Naive thymus-derived CD8-positive, alpha-beta T cell (primary cell): ENCODE results near the gene CHRNE. TPM values are rescaled to one million over a fixed set of nuclear protein-coding genes. Genes with fewer than 3 reads are reported as not detected.
"Not testable (repeated sequence)": the region's sequence is repeated elsewhere in the genome, so short reads cannot be mapped to it uniquely, and the experiment has no call there.

Source experiments
- ATAC-seq, 2 donors: fragments of 150-1000 bp; cut with Tn5 transposase in 1 of 2; sonication (Bioruptor Pico), chemical (Tn5 transposase) in 1 of 2; 1 replicate in 1 of 2; 2 replicates in 1 of 2; pipeline ENCODE4 v1.10.0; 2021; ENCODE audit warnings: mild to moderate bottlenecking in 2 of 2, moderate library complexity in 2 of 2
- POLR2A ChIA-PET: fragments of 350-600 bp; sonication (Branson Sonifier 250); formaldehyde crosslinking; loops from one replicate; lab custom pipeline; 2021; ENCODE audit warnings: antibody characterized with exemption; lab: Charles Lee
- DNase-seq, 10 donors: peaks; one replicate each; pipeline versions ENCODE4 v3.0.0 to v3.0.0-alpha.2; 2020 to 2022
- H3K27ac Mint-ChIP-seq, 10 donors: one replicate each; pipeline ENCODE4 v1.8.0; 2020 to 2022; ENCODE audit warnings: mild to moderate bottlenecking in 10 of 10, mixed read lengths in 10 of 10, moderate library complexity in 4 of 10, inconsistent platforms in 1 of 10
- H3K27me3 Mint-ChIP-seq, 5 donors: one replicate each; pipeline ENCODE4 v1.8.0; 2021 to 2022; ENCODE audit warnings: mixed read lengths in 5 of 5
- H3K36me3 Mint-ChIP-seq, 3 donors: one replicate each; pipeline ENCODE4 v1.8.0; 2020 to 2022; ENCODE audit warnings: mixed read lengths in 3 of 3, mild to moderate bottlenecking in 2 of 3, inconsistent platforms in 1 of 3
- H3K4me1 Mint-ChIP-seq, 4 donors: one replicate each; pipeline ENCODE4 v1.8.0; 2021 to 2022; ENCODE audit warnings: mixed read lengths in 4 of 4
- H3K4me3 Mint-ChIP-seq, 10 donors: one replicate each; pipeline ENCODE4 v1.8.0; 2020 to 2022; ENCODE audit warnings: mild to moderate bottlenecking in 10 of 10, mixed read lengths in 10 of 10, moderate library complexity in 6 of 10, inconsistent platforms in 1 of 10
- H3K9me3 Mint-ChIP-seq, 9 donors: one replicate each; pipeline ENCODE4 v1.8.0; 2020 to 2022; ENCODE audit warnings: mixed read lengths in 9 of 9, mild to moderate bottlenecking in 3 of 9, inconsistent platforms in 1 of 9, moderate library complexity in 1 of 9
- polyA plus RNA-seq, 3 donors: library from polyadenylated mRNA; unstranded; fragments of 300-500 nt; fragmentation: Illumina TruSeq; gene quantifications; one replicate each; pipeline ENCODE4 v1.2.3, GENCODE V29; 2021
- total RNA-seq, 8 experiments: library from RNA in 2 of 8; stranded (reverse) in 2 of 8; gene quantifications; one replicate each; pipeline ENCODE4 v1.2.3 and lab custom pipeline; 2021 to 2026

Gene CHRNE
- total and polyA plus RNA-seq, 5 experiments from 2014 or later: 0.19 to 1.3 (median 0.58) TPM

GRCh38 chr17:4926577-4927335 lies 23.9 kb upstream of the CHRNE start:
- DNase-seq, ATAC-seq, H3K9me3 Mint-ChIP-seq, H3K27me3 Mint-ChIP-seq, H3K4me3 Mint-ChIP-seq: not testable (repeated sequence)
- Mint-ChIP-seq H3K36me3 (peaks cover 6 to 28% (median 6%) of the 10 kb centered on the region in 3 donors), H3K27ac (peak overlapping the region in 1 of 10 donors; percentile 26), H3K4me1 (peaks cover 3 to 12% (median 5%) of the 10 kb centered on the region in 4 donors)
- POLR2A ChIA-PET: interaction anchor here (0.6 kb wide), 1 partner anchor 21 kb away, joined by 3 read pairs; no protein-coding TSS in a partner anchor

DNA sequence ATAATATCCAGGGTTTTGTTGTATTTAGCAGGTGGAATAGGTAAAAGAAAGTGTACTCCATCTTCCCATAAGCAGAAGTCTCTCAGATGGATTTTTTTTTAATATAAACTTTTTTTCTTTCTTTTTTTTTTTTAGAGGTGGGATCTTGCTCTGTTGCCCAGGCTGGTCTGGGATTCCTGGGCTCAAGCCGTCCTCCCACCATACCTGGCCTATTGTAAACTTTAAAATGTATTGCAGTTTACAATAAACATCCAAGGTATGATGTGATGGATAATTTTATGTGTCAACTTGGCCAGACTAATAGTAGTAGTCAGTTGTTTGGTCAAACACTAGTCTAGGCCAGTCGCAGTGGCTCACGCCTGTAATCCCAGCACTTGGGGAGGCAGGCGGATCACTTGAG lies 18.4 kb upstream of the CHRNE start:
- H3K9me3 Mint-ChIP-seq: no peaks in the 10 kb centered on the region
- H3K4me3 Mint-ChIP-seq: no peak overlapping the region
- H3K36me3 Mint-ChIP-seq: no peaks in the 10 kb centered on the region
- H3K4me1 Mint-ChIP-seq: peaks cover 0 to 6% (median 3%) of the 10 kb centered on the region in 4 donors
- POLR2A ChIA-PET: interaction anchor here (0.7 kb wide), 1 partner anchor 898 kb away, joined by 3 read pairs; no protein-coding TSS in a partner anchor
- ATAC-seq (no peak), DNase-seq (no peak)
- H3K27me3 Mint-ChIP-seq: no peaks in the 10 kb centered on the region
- H3K27ac Mint-ChIP-seq: no peak overlapping the region

- H3K4me1 Mint-ChIP-seq: peaks cover 0 to 6% (median 3%) of the 10 kb centered on the region in 4 donors
- H3K9me3 Mint-ChIP-seq: no peaks in the 10 kb centered on the region
- no peak overlapping the region for H3K4me3 Mint-ChIP-seq
- ATAC-seq: no peak
- H3K36me3 Mint-ChIP-seq: no peaks in the 10 kb centered on the region
- H3K27ac Mint-ChIP-seq: no peak overlapping the region
- POLR2A ChIA-PET: interaction anchor here (0.6 to 1.0 kb wide), 3 partner anchors 19 to 897 kb away, joined by 3 read pairs; no protein-coding TSS in a partner anchor
- H3K27me3 Mint-ChIP-seq: no peaks in the 10 kb centered on the region
- no peak for DNase-seq
Observed at GRCh38 chr17:4920351-4921048, 17.6 kb upstream of the CHRNE start.

- DNase-seq: no peak
- no peaks in the 10 kb centered on the region for H3K27me3 Mint-ChIP-seq
- POLR2A ChIA-PET: interaction anchor here (0.6 to 0.7 kb wide), 3 partner anchors 195 to 396 kb away, joined by 3 to 5 read pairs (median 4); no protein-coding TSS in a partner anchor
Observed at GRCh38 chr17:4919511-4920047, 16.7 kb upstream of the CHRNE start.

DNA sequence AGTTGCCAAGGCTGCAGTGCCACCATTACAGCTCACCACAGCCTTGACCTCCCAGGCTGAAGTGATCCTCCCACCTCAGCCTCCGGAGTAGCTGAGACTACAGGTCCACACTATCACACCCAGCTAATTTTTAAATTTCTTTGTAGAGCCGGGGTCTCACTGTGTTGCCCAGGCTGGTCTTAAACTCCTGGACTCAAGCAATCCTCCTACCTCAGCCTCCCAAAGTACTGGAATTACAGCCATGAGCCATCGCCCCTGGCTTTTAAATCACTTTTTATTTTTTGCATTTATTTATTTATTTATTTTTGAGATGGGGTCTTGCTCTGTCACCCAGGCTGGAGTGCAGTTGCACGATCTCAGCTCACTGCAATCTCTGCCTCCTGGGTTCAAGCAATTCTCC lies 11.7 kb upstream of the CHRNE start:
- not testable (repeated sequence) for H3K27me3 Mint-ChIP-seq, H3K4me1 Mint-ChIP-seq, H3K27ac Mint-ChIP-seq, DNase-seq, H3K36me3 Mint-ChIP-seq, ATAC-seq, H3K4me3 Mint-ChIP-seq, H3K9me3 Mint-ChIP-seq
- POLR2A ChIA-PET: interaction anchor here (0.6 kb wide), 1 partner anchor 9 kb away, joined by 3 read pairs; no protein-coding TSS in a partner anchor

More at GRCh38 chr17:4919511-4920047, 16.7 kb upstream of the CHRNE start:
- H3K4me3 Mint-ChIP-seq: no peak overlapping the region
- H3K27ac Mint-ChIP-seq: no peak overlapping the region
- H3K9me3 Mint-ChIP-seq: no peaks in the 10 kb centered on the region
- ATAC-seq: no peak
- peaks cover 0 to 6% (median 3%) of the 10 kb centered on the region in 4 donors for H3K4me1 Mint-ChIP-seq
- no peaks in the 10 kb centered on the region for H3K36me3 Mint-ChIP-seq

- Mint-ChIP-seq H3K27me3 (no peaks in the 10 kb centered on the region), H3K27ac (peak overlapping the region in 1 of 10 donors; percentile 38), H3K4me3 (no peak overlapping the region), H3K9me3 (no peaks in the 10 kb centered on the region), H3K36me3 (no peaks in the 10 kb centered on the region), H3K4me1 (peaks cover 0 to 2% (median 0%) of the 10 kb centered on the region in 4 donors)
- no peak for ATAC-seq
- POLR2A ChIA-PET: interaction anchor here (0.6 to 1.2 kb wide), 3 partner anchors 9 to 180 kb away, joined by 3 to 5 read pairs (median 3); no protein-coding TSS in a partner anchor
- DNase-seq: no peak
Observed at GRCh38 chr17:4913994-4914393, 11.1 kb upstream of the CHRNE start.

- H3K27me3 Mint-ChIP-seq: no peaks in the 10 kb centered on the region
- DNase-seq: peak; percentile 44 to 86 (median 70)
Observed at GRCh38 chr17:4908711-4909496, 6.0 kb upstream of the CHRNE start.

DNA sequence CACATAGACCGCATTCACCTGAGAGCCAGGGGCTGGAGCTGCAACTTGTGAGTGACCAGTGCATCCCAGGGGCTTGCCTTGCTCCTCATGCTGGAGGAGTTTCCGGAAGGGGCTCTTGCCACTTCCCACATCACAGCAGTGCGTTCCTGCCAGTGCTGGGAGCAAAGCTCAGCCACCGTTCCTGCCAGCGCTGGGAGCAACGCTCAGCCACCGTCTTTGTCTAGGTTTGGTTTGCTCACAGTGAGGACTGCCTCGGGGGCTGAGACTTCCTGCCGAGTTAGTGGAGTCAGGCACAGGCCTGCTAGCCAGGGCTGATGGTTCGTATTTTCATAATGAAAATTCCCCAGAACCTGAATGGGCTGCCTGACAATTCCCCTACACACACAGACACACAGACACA lies 5.4 kb upstream of the CHRNE start:
- H3K27ac Mint-ChIP-seq: no peak overlapping the region
- no peaks in the 10 kb centered on the region for H3K36me3 Mint-ChIP-seq
- H3K9me3 Mint-ChIP-seq: no peaks in the 10 kb centered on the region
- peak in 1 of 2 donors; percentile 26 for ATAC-seq
- no peaks in the 10 kb centered on the region for H3K27me3 Mint-ChIP-seq
- DNase-seq: peak in 1 of 10 donors; percentile 25
- peaks cover 3 to 10% (median 5%) of the 10 kb centered on the region in 4 donors for H3K4me1 Mint-ChIP-seq
- POLR2A ChIA-PET: interaction anchor here (0.7 to 3.7 kb wide), 7 partner anchors 31 to 268 kb away, joined by 3 to 44 read pairs (median 7); partner anchors contain the start of genes INCA1, KIF1C, PFN1 and RNF167
- H3K4me3 Mint-ChIP-seq: no peak overlapping the region

More at GRCh38 chr17:4908711-4909496, 6.0 kb upstream of the CHRNE start:
- H3K4me3 Mint-ChIP-seq: no peak overlapping the region
- H3K27ac Mint-ChIP-seq: no peak overlapping the region
- ATAC-seq: peak; percentile 89 to 96
- H3K9me3 Mint-ChIP-seq: no peaks in the 10 kb centered on the region
- H3K4me1 Mint-ChIP-seq: peaks cover 0 to 5% (median under 1%) of the 10 kb centered on the region in 4 donors
- no peaks in the 10 kb centered on the region for H3K36me3 Mint-ChIP-seq
- POLR2A ChIA-PET: interaction anchor here (0.7 to 3.7 kb wide), 11 partner anchors 31 to 267 kb away, joined by 3 to 44 read pairs (median 3); partner anchors contain the start of genes INCA1, KIF1C, PFN1 and RNF167

DNA sequence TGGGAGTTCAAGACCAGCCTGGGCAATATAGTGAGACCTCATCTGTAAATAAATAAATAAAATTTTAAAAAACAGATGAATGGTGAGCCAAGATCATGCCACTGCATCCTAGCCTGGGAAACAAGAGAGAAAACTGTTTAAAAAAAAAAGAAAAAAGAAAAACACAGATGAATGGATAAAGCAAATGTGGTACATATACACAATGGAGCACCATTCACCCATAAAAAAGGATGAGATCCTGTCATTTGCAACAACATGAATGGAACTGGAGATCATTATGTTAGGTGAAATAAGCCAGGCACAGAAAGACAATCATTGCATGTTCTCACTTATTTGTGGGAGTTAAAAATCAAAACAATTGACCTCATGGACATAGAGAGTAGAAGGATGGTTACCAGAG lies 3.7 kb upstream of the CHRNE start:
- not testable (repeated sequence) for H3K9me3 Mint-ChIP-seq, H3K36me3 Mint-ChIP-seq, DNase-seq, H3K4me3 Mint-ChIP-seq, H3K27me3 Mint-ChIP-seq, ATAC-seq
- H3K27ac Mint-ChIP-seq: peak overlapping the region in 1 of 10 donors; percentile 59
- POLR2A ChIA-PET: interaction anchor here (1.2 to 1.8 kb wide), 2 partner anchors 43 to 60 kb away, joined by 8 to 13 read pairs; partner anchors contain the start of gene SPAG7
- peaks cover 13 to 27% (median 21%) of the 10 kb centered on the region in 4 donors for H3K4me1 Mint-ChIP-seq

GRCh38 chr17:4902540-4902939 lies 358 bp downstream of the CHRNE start:
- Mint-ChIP-seq H3K27ac (peak overlapping the region; percentile 27 to 99 (median 84)), H3K27me3 (peaks cover 0 to 2% (median 0%) of the 10 kb centered on the region in 5 donors), H3K36me3 (no peaks in the 10 kb centered on the region), H3K9me3 (no peaks in the 10 kb centered on the region), H3K4me3 (peak overlapping the region in 9 of 10 donors; percentile 17 to 86 (median 73)), H3K4me1 (peaks cover 26 to 47% (median 42%) of the 10 kb centered on the region in 4 donors)
- DNase-seq: no peak
- no peak for ATAC-seq
- POLR2A ChIA-PET: interaction anchor here (0.6 to 3.9 kb wide), 8 partner anchors 37 to 209 kb away, joined by 3 to 25 read pairs (median 4); partner anchors contain the start of genes ARRB2, PFN1, RNF167 and SLC25A11

DNA sequence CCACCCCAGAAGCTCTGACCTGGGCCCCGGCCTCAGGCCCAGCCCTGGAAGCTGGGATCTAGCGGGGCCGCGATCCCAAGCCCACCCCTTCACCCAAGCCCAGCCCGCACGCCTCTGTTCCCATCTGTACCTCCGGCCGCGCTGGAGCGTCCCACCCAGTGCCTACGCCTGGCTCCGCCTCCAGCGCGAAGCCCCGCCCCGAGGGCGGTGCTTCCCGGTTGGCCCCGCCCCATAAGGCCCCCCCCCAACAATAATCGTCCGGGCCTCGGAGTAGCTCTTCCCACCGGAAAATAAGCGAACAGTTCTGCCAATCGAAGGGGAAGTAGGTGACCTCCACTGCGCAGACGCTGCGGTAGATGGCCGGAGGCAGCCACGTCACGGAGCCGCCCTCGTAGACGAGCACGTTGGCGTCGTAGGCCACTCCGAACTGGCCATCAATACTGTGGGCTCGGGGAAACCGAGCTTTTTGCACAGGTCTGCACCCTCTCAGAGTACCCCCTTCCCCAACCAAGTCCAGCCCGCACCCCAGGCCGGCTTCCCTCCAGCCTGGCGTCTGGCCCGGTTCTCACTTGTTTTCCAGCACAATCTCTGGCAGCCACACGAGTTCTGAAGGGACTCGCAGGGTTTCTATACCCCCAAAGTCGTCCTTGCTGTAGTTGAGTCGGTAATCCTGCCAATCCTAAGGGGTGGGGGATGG lies 1.1 kb downstream of the CHRNE start:
- Mint-ChIP-seq H3K4me3 (peak overlapping the region; percentile 22 to 93 (median 88)), H3K36me3 (peaks cover 0 to 4% (median 0%) of the 10 kb centered on the region in 3 donors), H3K4me1 (peaks cover 26 to 45% (median 42%) of the 10 kb centered on the region in 4 donors), H3K9me3 (no peaks in the 10 kb centered on the region), H3K27ac (peak overlapping the region in 9 of 10 donors; percentile 27 to 99 (median 97)), H3K27me3 (peaks cover 0 to 2% (median 0%) of the 10 kb centered on the region in 5 donors)
- POLR2A ChIA-PET: interaction anchor here (0.8 to 3.9 kb wide), 8 partner anchors 38 to 759 kb away, joined by 3 to 26 read pairs (median 6); partner anchors contain the start of genes ARRB2, CAMTA2, CYB5D2 and PFN1
- DNase-seq: peak in 6 of 10 donors; percentile 16 to 59 (median 26)
- ATAC-seq: peak in 1 of 2 donors; percentile 7
